VCaP (cell line): ENCODE measurements around the gene ARHGEF17.

ENCODE experiments used
- H3K27ac ChIP-seq: fragments of 450-650 bp; 2 replicates; pipeline ENCODE4 v1.5.1; 2017
- TF ChIP-seq, protein P1 (sequence below): fragments of 450-650 bp; conservative IDR thresholded peaks from 2 replicates; pipeline ENCODE4 v1.5.1; 2017; ENCODE audit warnings: mild to moderate bottlenecking, moderate library complexity

The ARHGEF17 gene

DNA sequence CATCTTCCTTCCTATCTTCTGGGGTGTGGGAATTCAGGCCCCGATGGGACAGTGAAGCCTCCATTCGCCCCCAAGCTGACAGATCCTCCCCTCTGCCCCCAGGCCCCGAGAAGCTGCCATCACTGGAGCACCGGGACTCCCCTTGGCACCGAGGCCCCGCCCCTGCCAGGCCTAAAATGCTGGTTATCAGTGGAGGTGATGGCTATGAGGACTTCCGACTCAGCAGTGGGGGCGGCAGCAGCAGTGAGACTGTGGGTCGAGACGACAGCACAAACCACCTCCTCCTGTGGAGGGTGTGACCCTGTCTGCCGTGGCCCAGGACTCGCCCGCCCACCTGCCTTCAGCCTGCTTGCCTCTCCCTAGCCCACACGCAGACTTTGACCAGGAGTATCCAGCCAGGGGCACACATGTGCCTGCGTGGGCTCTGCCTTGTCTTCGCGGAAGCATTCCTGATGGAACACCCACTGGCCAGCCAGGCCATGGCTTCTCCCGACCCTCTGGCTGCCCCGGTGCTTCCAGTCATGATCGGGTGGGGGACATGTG lies 59.5 kb downstream of the ARHGEF17 start:
- H3K27ac ChIP-seq = peak overlapping the region; percentile 34
- TF ChIP-seq, protein P1, sequence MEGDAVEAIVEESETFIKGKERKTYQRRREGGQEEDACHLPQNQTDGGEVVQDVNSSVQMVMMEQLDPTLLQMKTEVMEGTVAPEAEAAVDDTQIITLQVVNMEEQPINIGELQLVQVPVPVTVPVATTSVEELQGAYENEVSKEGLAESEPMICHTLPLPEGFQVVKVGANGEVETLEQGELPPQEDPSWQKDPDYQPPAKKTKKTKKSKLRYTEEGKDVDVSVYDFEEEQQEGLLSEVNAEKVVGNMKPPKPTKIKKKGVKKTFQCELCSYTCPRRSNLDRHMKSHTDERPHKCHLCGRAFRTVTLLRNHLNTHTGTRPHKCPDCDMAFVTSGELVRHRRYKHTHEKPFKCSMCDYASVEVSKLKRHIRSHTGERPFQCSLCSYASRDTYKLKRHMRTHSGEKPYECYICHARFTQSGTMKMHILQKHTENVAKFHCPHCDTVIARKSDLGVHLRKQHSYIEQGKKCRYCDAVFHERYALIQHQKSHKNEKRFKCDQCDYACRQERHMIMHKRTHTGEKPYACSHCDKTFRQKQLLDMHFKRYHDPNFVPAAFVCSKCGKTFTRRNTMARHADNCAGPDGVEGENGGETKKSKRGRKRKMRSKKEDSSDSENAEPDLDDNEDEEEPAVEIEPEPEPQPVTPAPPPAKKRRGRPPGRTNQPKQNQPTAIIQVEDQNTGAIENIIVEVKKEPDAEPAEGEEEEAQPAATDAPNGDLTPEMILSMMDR = no peak

DNA sequence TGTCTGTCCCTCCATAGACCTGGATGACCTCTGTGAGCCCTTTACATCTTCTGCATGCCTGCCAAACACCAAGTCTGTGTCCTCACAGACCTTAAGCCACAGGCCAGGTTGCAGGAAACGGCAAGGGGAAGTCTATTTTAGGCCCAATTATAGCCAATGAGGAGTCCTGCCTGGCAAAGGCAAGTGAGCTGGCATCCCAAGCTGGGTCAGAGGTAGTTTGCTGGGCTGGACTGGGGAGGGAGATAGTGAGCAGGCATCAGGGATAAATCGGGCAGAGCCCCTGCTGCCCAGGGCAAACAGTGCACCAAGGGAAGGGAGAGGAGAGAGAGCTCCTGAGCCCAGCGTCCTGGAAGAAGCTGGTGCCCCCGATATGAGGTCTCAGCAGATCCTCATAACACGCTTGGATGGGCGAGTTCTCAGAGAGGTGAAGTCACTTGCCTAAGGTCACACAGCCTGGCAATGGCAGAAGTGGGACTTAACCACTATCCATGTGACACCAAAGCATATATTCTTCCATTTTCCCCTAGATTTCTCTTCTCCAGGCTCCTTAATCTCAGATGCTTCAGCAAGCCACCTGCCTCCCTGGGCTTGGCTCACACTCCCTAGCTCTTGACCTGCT lies 64.4 kb downstream of the ARHGEF17 start:
- no peak overlapping the region for H3K27ac ChIP-seq
- TF ChIP-seq, protein P1 = 0 out of 2 replicates have a peak, but pooled peaks have one; percentile 14

DNA sequence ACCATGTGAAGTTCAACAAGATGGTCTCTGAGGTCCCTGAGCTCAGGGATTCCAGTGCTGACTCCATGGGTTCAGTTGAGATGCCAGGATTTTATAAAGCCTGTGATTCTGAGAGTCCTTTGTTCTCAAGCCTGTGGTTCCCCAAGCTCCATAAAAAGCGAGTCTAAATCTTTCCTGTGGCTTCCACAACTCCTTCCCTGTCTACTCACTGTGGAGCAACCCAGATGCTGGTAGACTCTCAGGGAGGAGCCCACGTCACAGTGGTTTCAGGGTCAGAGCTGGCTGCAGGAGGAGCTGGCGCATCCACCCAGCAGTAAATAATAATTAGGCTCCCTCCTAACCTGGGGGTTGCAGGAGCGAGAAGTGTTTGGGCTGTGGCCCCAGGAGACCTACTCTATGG lies 66.1 kb downstream of the ARHGEF17 start:
- H3K27ac ChIP-seq = no peak overlapping the region
- TF ChIP-seq, protein P1 = no peak

DNA sequence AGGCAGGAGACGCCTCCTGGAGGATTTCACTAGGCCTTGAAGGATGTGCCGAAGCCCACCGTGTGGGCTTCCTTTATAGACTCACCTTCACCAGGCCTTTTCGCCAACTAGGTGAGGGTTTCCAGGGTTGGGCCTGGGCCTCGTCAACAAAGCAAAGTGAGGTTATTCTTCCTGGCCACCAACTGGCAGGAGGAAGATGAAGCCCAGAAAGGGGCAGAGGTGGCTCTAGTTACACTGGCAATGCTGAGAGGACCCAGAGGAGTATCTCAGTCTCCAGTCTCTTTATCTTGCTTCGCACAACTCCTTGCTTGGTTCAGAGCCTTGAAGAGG lies 67.7 kb downstream of the ARHGEF17 start:
- TF ChIP-seq, protein P1 = no peak
- peak overlapping the region; percentile 74 for H3K27ac ChIP-seq

DNA sequence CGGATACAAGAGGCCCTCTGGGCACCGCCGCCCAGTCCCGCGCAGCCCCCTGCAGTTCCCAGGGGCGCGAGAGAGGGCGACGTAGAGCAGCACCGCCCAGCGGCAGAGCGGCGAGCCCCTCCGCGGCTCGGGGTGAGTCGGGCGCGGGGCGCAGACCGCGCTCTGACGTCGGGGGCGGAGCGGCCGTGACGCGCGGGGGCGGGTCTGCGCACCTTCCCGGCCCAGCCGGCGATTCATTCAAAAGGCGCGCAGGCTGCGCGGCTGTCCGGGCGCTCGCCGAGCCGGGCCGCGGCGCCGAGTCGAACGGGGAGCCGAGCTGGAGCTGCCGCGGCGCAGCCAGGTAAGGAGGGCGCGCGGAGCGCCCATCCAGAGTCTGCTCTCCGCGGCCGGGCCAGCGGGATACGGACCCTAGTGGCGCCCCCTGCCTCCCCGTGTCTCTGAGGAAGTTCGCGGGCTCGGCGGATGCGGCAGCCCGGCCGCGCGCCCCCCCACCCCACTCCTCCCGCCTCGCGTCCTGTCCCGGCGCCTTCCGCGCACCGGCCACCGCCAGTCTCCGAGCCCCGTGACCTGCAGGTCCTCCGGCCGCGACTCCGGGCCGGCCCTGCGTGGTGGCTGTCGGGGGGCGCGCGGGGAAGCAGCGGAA lies 68.2 kb downstream of the ARHGEF17 start, which contains the start of gene RELT:
RELT (plus strand) TSS at position 240 of the 643 bp plus-strand sequence. CDS start 12,738 bp downstream, outside the sequence.
- H3K27ac ChIP-seq = peak within 1 kb of the TSS; percentile 74
- TF ChIP-seq, protein P1 = peak; percentile 98

DNA sequence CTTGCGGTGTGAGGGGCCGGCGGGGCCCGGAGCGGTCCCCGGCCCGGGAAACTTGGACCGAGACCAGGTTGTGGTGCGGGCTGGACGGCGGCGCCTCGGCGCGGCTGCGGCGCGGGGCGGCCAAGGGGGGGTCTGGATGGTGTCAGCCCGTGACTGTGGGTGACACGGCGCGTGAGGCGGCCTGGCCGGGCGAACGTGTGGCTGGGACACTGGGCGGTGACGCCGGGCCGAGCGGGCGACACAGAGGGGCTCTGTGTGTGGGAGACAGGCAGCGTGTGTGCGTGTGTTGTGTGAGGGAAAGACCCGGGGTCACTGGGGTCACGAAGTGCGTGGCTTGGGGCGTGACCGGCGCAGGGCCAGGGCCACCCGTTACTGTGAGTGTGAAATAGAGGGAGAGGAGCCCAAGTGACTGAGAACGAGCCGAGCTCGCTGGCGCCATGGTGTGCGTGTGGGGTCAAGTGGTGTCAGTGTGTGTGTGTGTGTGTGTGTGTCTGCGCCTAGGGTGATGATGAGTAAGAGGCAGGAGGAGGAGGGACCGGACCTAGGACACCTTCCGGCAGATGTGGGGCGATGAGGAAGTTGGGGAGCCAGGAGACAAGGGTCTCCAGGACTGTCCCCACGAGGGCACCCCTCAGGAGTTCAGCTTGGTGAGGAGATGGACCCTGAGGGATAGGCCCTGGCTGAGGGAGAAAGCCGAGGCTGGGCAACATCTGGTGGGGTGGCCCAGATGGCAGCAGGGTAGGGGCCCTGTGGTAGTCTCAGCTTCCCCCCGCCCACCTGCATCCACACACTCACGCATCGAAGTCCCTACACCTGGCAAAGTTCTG lies 68.9 kb downstream of the ARHGEF17 start:
- TF ChIP-seq, protein P1 = no peak
- peak overlapping the region; percentile 74; the same call in 1 of the 2 replicates for H3K27ac ChIP-seq
